Astrocyte (in vitro differentiated cells and primary cell): Measurements from ENCODE around the gene PRKCE. TPM values are rescaled to one million over a fixed set of nuclear protein-coding genes. Genes with fewer than 3 reads are reported as not detected.

Experiments
- DNase-seq: peaks from one replicate; pipeline ENCODE4 v3.0.0-alpha.2; 2010; ENCODE audit warnings: low read depth
- FAIRE-seq: peaks from 2 replicates; lab custom pipeline; 2011; peaks lifted over from hg19 to GRCh38; lab: Jason Lieb, UNC
- H2AFZ ChIP-seq: 2 replicates; pipeline ENCODE4 v1.6.0; 2012; ENCODE audit warnings: low read depth, low read length, inconsistent platforms
- H3K27ac ChIP-seq: 2 replicates; pipeline ENCODE4 v1.5.1; 2011; ENCODE audit warnings: low read depth, low read length, inconsistent platforms
- H3K27me3 ChIP-seq: 2 replicates; pipeline ENCODE4 v1.6.0; 2011; ENCODE audit warnings: low read length, inconsistent platforms; ENCODE audit not compliant: insufficient read depth
- H3K36me3 ChIP-seq: 2 replicates; pipeline ENCODE4 v1.5.1; 2011; ENCODE audit warnings: low read length, inconsistent platforms; ENCODE audit not compliant: insufficient read depth
- H3K4me1 ChIP-seq: 2 replicates; pipeline ENCODE4 v1.5.1; 2011; ENCODE audit warnings: low read length, inconsistent platforms; ENCODE audit not compliant: insufficient read depth
- H3K4me2 ChIP-seq: 2 replicates; pipeline ENCODE4 v1.6.0; 2012; ENCODE audit warnings: low read length, inconsistent platforms
- H3K4me3 ChIP-seq: 2 replicates; pipeline ENCODE4 v1.5.1; 2011; ENCODE audit warnings: low read depth, mild to moderate bottlenecking, low read length, inconsistent platforms; ENCODE audit not compliant: insufficient read depth
- H3K79me2 ChIP-seq: 2 replicates; pipeline ENCODE4 v1.6.0; 2012; ENCODE audit warnings: mild to moderate bottlenecking, low read length, inconsistent platforms; ENCODE audit not compliant: insufficient read depth
- H3K9ac ChIP-seq: 2 replicates; pipeline ENCODE4 v1.6.0; 2012; ENCODE audit warnings: mild to moderate bottlenecking, low read length, inconsistent platforms
- H3K9me3 ChIP-seq: 2 replicates; pipeline ENCODE4 v1.5.1; 2012; ENCODE audit warnings: low read depth, mild to moderate bottlenecking, low read length, inconsistent platforms; ENCODE audit not compliant: insufficient read depth
- H4K20me1 ChIP-seq: 2 replicates; pipeline ENCODE4 v1.6.0; 2012; ENCODE audit warnings: low read length, inconsistent platforms; ENCODE audit not compliant: insufficient read depth
- H3K27ac Mint-ChIP-seq: one replicate; pipeline ENCODE4 v1.8.0; 2021; ENCODE audit warnings: mild to moderate bottlenecking, mixed read lengths; ENCODE audit not compliant: unreplicated experiment
- H3K27me3 Mint-ChIP-seq: one replicate; pipeline ENCODE4 v1.8.0; 2021; ENCODE audit warnings: low read depth, mixed read lengths; ENCODE audit not compliant: unreplicated experiment
- H3K36me3 Mint-ChIP-seq: one replicate; pipeline ENCODE4 v1.8.0; 2021; ENCODE audit warnings: low read depth, mixed read lengths; ENCODE audit not compliant: unreplicated experiment
- H3K4me1 Mint-ChIP-seq: one replicate; pipeline ENCODE4 v1.8.0; 2021; ENCODE audit warnings: low read depth, mixed read lengths; ENCODE audit not compliant: unreplicated experiment
- H3K4me3 Mint-ChIP-seq: one replicate; pipeline ENCODE4 v1.8.0; 2021; ENCODE audit warnings: mild to moderate bottlenecking, moderate library complexity, mixed read lengths; ENCODE audit not compliant: unreplicated experiment
- H3K9me3 Mint-ChIP-seq: one replicate; pipeline ENCODE4 v1.8.0; 2021; ENCODE audit warnings: mild to moderate bottlenecking, mixed read lengths; ENCODE audit not compliant: unreplicated experiment
- EZH2 ChIP-seq: IDR thresholded peaks from 2 replicates; pipeline ENCODE4 v1.6.1; 2012; ENCODE audit warnings: mild to moderate bottlenecking, low read length, inconsistent platforms; ENCODE audit not compliant: insufficient read depth
- total RNA-seq: library from RNA; stranded (reverse); gene quantifications from 2 replicates; pipeline ENCODE4 v1.2.1, GENCODE V29; 2021
- TF ChIP-seq, protein P1 (sequence below): IDR thresholded peaks from 2 replicates; pipeline ENCODE4 v1.5.1; 2011; ENCODE audit warnings: low read depth, mild to moderate bottlenecking, inconsistent platforms, low read length, moderate library complexity; ENCODE audit not compliant: insufficient read depth

Gene PRKCE
- total RNA-seq, 1 donor from 2014 or later, result 12.8 TPM

DNA sequence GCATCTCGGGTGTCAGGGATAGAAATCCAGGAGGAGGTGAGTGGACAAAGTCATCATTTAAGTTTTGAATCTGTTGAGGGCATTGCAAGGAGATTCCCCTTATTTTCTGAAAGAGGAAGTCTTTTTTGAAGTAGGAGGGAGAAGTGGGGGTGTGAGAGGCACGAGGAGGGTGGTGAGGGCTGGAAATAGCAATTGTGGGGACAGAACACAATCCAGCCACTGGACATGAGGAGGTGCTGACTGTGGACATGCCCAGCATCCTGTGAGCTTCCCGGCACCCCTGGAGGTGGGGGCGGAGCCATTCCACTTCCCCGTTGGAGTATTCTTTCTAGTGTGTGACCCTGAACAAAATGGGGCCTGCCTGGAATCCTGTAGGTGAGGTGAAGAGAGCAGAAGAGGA is 335.0 kb downstream of the PRKCE start:
- Histone ChIP-seq H3K79me2 (no peaks in the 10 kb centered on the region), H3K9me3 (no peaks in the 10 kb centered on the region), H2AFZ (no peak overlapping the region), H3K4me3 (no peak overlapping the region), H3K9ac (no peak overlapping the region), H3K27me3 (no peaks in the 10 kb centered on the region), H3K27ac (no peak overlapping the region), H4K20me1 (no peaks in the 10 kb centered on the region), H3K4me2 (no peak overlapping the region), H3K36me3 (no peaks in the 10 kb centered on the region), H3K4me1 (peaks cover under 1% of the 10 kb centered on the region)
- no peak for DNase-seq
- Mint-ChIP-seq H3K36me3 (peaks cover 3% of the 10 kb centered on the region), H3K4me1 (peaks cover 1% of the 10 kb centered on the region), H3K27me3 (peaks cover 20% of the 10 kb centered on the region), H3K4me3 (no peak overlapping the region), H3K27ac (no peak overlapping the region), H3K9me3 (no peaks in the 10 kb centered on the region)
- TF ChIP-seq EZH2, result no peak
- TF ChIP-seq, protein P1, sequence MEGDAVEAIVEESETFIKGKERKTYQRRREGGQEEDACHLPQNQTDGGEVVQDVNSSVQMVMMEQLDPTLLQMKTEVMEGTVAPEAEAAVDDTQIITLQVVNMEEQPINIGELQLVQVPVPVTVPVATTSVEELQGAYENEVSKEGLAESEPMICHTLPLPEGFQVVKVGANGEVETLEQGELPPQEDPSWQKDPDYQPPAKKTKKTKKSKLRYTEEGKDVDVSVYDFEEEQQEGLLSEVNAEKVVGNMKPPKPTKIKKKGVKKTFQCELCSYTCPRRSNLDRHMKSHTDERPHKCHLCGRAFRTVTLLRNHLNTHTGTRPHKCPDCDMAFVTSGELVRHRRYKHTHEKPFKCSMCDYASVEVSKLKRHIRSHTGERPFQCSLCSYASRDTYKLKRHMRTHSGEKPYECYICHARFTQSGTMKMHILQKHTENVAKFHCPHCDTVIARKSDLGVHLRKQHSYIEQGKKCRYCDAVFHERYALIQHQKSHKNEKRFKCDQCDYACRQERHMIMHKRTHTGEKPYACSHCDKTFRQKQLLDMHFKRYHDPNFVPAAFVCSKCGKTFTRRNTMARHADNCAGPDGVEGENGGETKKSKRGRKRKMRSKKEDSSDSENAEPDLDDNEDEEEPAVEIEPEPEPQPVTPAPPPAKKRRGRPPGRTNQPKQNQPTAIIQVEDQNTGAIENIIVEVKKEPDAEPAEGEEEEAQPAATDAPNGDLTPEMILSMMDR, result no peak
- no peak for FAIRE-seq

- no peak for FAIRE-seq
Observed at GRCh38 chr2:45987856-45988255, 336.4 kb downstream of the PRKCE start.

DNA sequence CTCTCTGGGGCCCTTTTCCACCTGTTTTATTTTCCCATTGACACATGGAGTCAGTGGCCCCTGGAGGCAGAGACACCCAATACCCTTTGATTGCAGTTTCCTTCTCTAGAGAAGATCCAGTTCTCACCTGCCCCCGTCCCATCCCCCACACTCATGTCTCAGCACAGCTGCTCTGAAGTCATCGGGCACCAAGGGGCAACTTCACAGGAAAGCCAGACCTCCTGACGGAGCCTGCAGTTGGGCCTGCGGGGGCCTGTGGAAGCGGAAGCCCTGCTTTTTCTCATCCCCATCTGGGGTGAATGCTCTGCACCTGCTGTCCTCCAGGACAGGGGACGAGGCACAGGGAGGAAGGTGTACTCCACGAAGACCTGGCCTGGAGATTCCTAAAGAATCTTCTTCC is 337.4 kb downstream of the PRKCE start:
- Mint-ChIP-seq H3K4me1 (peaks cover 9% of the 10 kb centered on the region), H3K4me3 (no peak overlapping the region), H3K9me3 (no peaks in the 10 kb centered on the region), H3K27ac (no peak overlapping the region), H3K36me3 (no peaks in the 10 kb centered on the region), H3K27me3 (peaks cover 15% of the 10 kb centered on the region)
- Histone ChIP-seq H2AFZ (no peak overlapping the region), H3K4me3 (no peak overlapping the region), H3K36me3 (no peaks in the 10 kb centered on the region), H3K27me3 (no peaks in the 10 kb centered on the region), H3K4me1 (peaks cover 19% of the 10 kb centered on the region), H3K4me2 (no peak overlapping the region), H3K9ac (no peak overlapping the region), H3K27ac (no peak overlapping the region), H4K20me1 (no peaks in the 10 kb centered on the region), H3K9me3 (no peaks in the 10 kb centered on the region), H3K79me2 (no peaks in the 10 kb centered on the region)
- TF ChIP-seq, protein P1, result no peak
- TF ChIP-seq EZH2, result no peak
- FAIRE-seq (no peak), DNase-seq (no peak)

More at GRCh38 chr2:45987856-45988255, 336.4 kb downstream of the PRKCE start:
- Mint-ChIP-seq H3K27ac (no peak overlapping the region), H3K27me3 (peaks cover 15% of the 10 kb centered on the region), H3K36me3 (no peaks in the 10 kb centered on the region), H3K4me3 (no peak overlapping the region), H3K4me1 (peaks cover 7% of the 10 kb centered on the region), H3K9me3 (no peaks in the 10 kb centered on the region)
- Histone ChIP-seq H4K20me1 (no peaks in the 10 kb centered on the region), H3K27me3 (no peaks in the 10 kb centered on the region), H3K36me3 (no peaks in the 10 kb centered on the region), H3K79me2 (no peaks in the 10 kb centered on the region), H3K27ac (no peak overlapping the region), H3K9me3 (no peaks in the 10 kb centered on the region), H3K4me2 (no peak overlapping the region), H2AFZ (no peak overlapping the region), H3K4me3 (no peak overlapping the region), H3K9ac (no peak overlapping the region), H3K4me1 (peaks cover 14% of the 10 kb centered on the region)
- DNase-seq, result no peak
- TF ChIP-seq EZH2, result no peak
- TF ChIP-seq, protein P1, result no peak
